Measurements from ENCODE around the gene AZU1.

- TF ChIP-seq CTCF (conservative IDR thresholded peaks at IDR 0.05; ENCODE audit: low read depth, low read length) (no peak), EZH2 (IDR thresholded peaks at IDR 0.05; ENCODE audit: borderline replicate concordance, low read depth, low read length, poor library complexity, severe bottlenecking) (no peak)
Observed at GRCh38 chr19:821231-821824, 6.3 kb upstream of the AZU1 start.
